ENCODE results near the gene PDLIM3.

Gene PDLIM3

GRCh38 chr4:185464887-185465286 lies 70.4 kb downstream of the PDLIM3 start:
- H3K9ac ChIP-seq, result no peak overlapping the region
- H4K20me1 ChIP-seq, result no peaks in the 10 kb centered on the region
- H3K4me1 ChIP-seq, result peaks cover 0 to 14% (median 0%) of the 10 kb centered on the region in 10 experiments; a peak in 4 of 20 replicates
- H3K4me2 ChIP-seq, result peak overlapping the region in 1 of 11 experiments; percentile 26; a peak in 1 of 22 replicates
- no peak overlapping the region for H3K4me3 ChIP-seq
- no peaks in the 10 kb centered on the region for H3K9me3 ChIP-seq (replicated peaks in 1 of 11)
- no peak for TF ChIP-seq Cebpa-rat (IDR thresholded peaks at IDR 0.05)
- H3K36me3 ChIP-seq, result no peaks in the 10 kb centered on the region
- 0 out of 22 replicates have a peak, but pooled peaks cover 0 to 7% (median 0%) of the 10 kb centered on the region in 11 experiments for H3K27me3 ChIP-seq
- H3K27ac ChIP-seq, result no peak overlapping the region

GRCh38 chr4:185464183-185464582 lies 71.1 kb downstream of the PDLIM3 start:
- no peak overlapping the region for H3K27ac ChIP-seq
- H3K4me3 ChIP-seq, result no peak overlapping the region
- no peaks in the 10 kb centered on the region for H4K20me1 ChIP-seq
- H3K27me3 ChIP-seq, result no peaks in the 10 kb centered on the region
- H3K9ac ChIP-seq, result no peak overlapping the region
- TF ChIP-seq Cebpa-rat (IDR thresholded peaks at IDR 0.05), result no peak
- no peaks in the 10 kb centered on the region for H3K9me3 ChIP-seq (replicated peaks in 1 of 11)
- H3K36me3 ChIP-seq, result no peaks in the 10 kb centered on the region
- peaks cover 0 to 14% (median 0%) of the 10 kb centered on the region in 10 experiments; a peak in 3 of 20 replicates for H3K4me1 ChIP-seq
- H3K4me2 ChIP-seq, result no peak overlapping the region

GRCh38 chr4:185463541-185463940 lies 71.8 kb downstream of the PDLIM3 start:
- Histone ChIP-seq H3K27ac (no peak overlapping the region), H3K9me3 (replicated peaks in 1 of 11) (no peaks in the 10 kb centered on the region), H3K4me1 (peaks cover 0 to 14% (median 0%) of the 10 kb centered on the region in 10 experiments; a peak in 3 of 20 replicates), H3K9ac (no peak overlapping the region), H3K4me3 (no peak overlapping the region), H3K36me3 (no peaks in the 10 kb centered on the region), H3K4me2 (no peak overlapping the region), H3K27me3 (no peaks in the 10 kb centered on the region), H4K20me1 (no peaks in the 10 kb centered on the region)
- TF ChIP-seq Cebpa-rat (IDR thresholded peaks at IDR 0.05), result no peak

- Histone ChIP-seq H3K4me1 (peaks cover 0 to 14% (median 0%) of the 10 kb centered on the region in 10 experiments; a peak in 3 of 20 replicates), H3K9me3 (replicated peaks in 1 of 11) (no peaks in the 10 kb centered on the region), H3K27ac (no peak overlapping the region), H3K36me3 (no peaks in the 10 kb centered on the region), H3K9ac (no peak overlapping the region), H3K27me3 (no peaks in the 10 kb centered on the region), H4K20me1 (no peaks in the 10 kb centered on the region), H3K4me2 (no peak overlapping the region), H3K4me3 (no peak overlapping the region)
- TF ChIP-seq Cebpa-rat (IDR thresholded peaks at IDR 0.05), result no peak
Measured at GRCh38 chr4:185461565-185461964, 73.7 kb downstream of the PDLIM3 start.

GRCh38 chr4:185457136-185457535 lies 78.2 kb downstream of the PDLIM3 start:
- H3K27ac ChIP-seq, result no peak overlapping the region
- no peak for TF ChIP-seq Cebpa-rat (IDR thresholded peaks at IDR 0.05)
- H3K4me3 ChIP-seq, result no peak overlapping the region
- H3K27me3 ChIP-seq, result no peaks in the 10 kb centered on the region
- H3K36me3 ChIP-seq, result no peaks in the 10 kb centered on the region
- no peaks in the 10 kb centered on the region for H3K9me3 ChIP-seq (replicated peaks in 1 of 11)
- no peak overlapping the region for H3K9ac ChIP-seq
- H3K4me1 ChIP-seq, result no peaks in the 10 kb centered on the region
- H4K20me1 ChIP-seq, result no peaks in the 10 kb centered on the region
- H3K4me2 ChIP-seq, result no peak overlapping the region

- no peaks in the 10 kb centered on the region for H3K4me1 ChIP-seq
- TF ChIP-seq Cebpa-rat (IDR thresholded peaks at IDR 0.05), result no peak
- H3K4me2 ChIP-seq, result no peak overlapping the region
- no peaks in the 10 kb centered on the region for H3K27me3 ChIP-seq
- H4K20me1 ChIP-seq, result no peaks in the 10 kb centered on the region
- H3K9ac ChIP-seq, result no peak overlapping the region
- H3K36me3 ChIP-seq, result no peaks in the 10 kb centered on the region
- no peak overlapping the region for H3K4me3 ChIP-seq
- H3K9me3 ChIP-seq (replicated peaks in 1 of 11), result no peaks in the 10 kb centered on the region
- no peak overlapping the region for H3K27ac ChIP-seq
Measured at GRCh38 chr4:185456131-185456530, 79.2 kb downstream of the PDLIM3 start.

Data from BLaER1 treated with 17β-estradiol and CSF1 and Interleukin-3, amounts not matched to agents 10 nM and 100 nM (cell line).